Activated CD4-positive, alpha-beta T cell treated with anti-CD3 and anti-CD28 coated beads, Interleukin-2, amount 50 U/mL, for 16 hours (primary cell): ENCODE data around the gene TARBP1.

Experiments
- DNase-seq: peaks from one replicate; pipeline ENCODE4 v3.0.0-alpha.2; 2020

The TARBP1 gene

GRCh38 chr1:234375672-234376071, 103.3 kb downstream of the TARBP1 start:
- DNase-seq, result no peak

- no peak for DNase-seq
Measured at GRCh38 chr1:234373959-234374254, 105.1 kb downstream of the TARBP1 start.

GRCh38 chr1:234373064-234373958, 105.7 kb downstream of the TARBP1 start, which contains the start of gene COA6:
COA6 (plus strand) TSS chr1:234373456; CDS start chr1:234373467, 11 bp downstream.
- DNase-seq, result peak; percentile 95

- no peak for DNase-seq
Measured at GRCh38 chr1:234372011-234372757, 106.8 kb downstream of the TARBP1 start.

GRCh38 chr1:234371414-234371813, 107.6 kb downstream of the TARBP1 start:
- no peak for DNase-seq

- DNase-seq, result peak; percentile 41
Measured at GRCh38 chr1:234369784-234370183, 109.2 kb downstream of the TARBP1 start.

- no peak for DNase-seq
Measured at GRCh38 chr1:234369033-234369430, 109.9 kb downstream of the TARBP1 start.

GRCh38 chr1:234368320-234369032, 110.5 kb downstream of the TARBP1 start:
- DNase-seq, result peak; percentile 56

- no peak for DNase-seq
Measured at GRCh38 chr1:234362558-234362957, 116.4 kb downstream of the TARBP1 start.

GRCh38 chr1:234361102-234361603, 117.8 kb downstream of the TARBP1 start:
- DNase-seq, result no peak

GRCh38 chr1:234357831-234358230, 121.1 kb downstream of the TARBP1 start:
- DNase-seq, result no peak

- DNase-seq, result peak; percentile 64
Measured at GRCh38 chr1:234356615-234357269, 122.2 kb downstream of the TARBP1 start.

- DNase-seq, result peak; percentile 23
Measured at GRCh38 chr1:234355782-234356510, 123.0 kb downstream of the TARBP1 start.

- no peak for DNase-seq
Measured at GRCh38 chr1:234348964-234349363, 130.0 kb downstream of the TARBP1 start.

GRCh38 chr1:234345237-234345636, 133.7 kb downstream of the TARBP1 start:
- no peak for DNase-seq

GRCh38 chr1:234342774-234343173, 136.2 kb downstream of the TARBP1 start:
- no peak for DNase-seq
